HG03378 (cell line): ENCODE results near the gene STON2.

Experiments used
- ATAC-seq: cut with Tn5 transposase; IDR thresholded peaks from one replicate; pipeline ENCODE4 v1.9.1; 2021; ENCODE audit warnings: mild to moderate bottlenecking, moderate library complexity; ENCODE audit not compliant: unreplicated experiment

The STON2 gene

GRCh38 chr14:81418057-81418790 is 18.1 kb upstream of the STON2 start:
- ATAC-seq, result no peak

GRCh38 chr14:81416981-81417380 is 16.9 kb upstream of the STON2 start:
- no peak for ATAC-seq

- no peak for ATAC-seq
These were observed 16.2 kb upstream of the STON2 start for GRCh38 chr14:81416194-81416952.

- ATAC-seq, result no peak
These were observed 15.7 kb upstream of the STON2 start for GRCh38 chr14:81415781-81416180.

DNA sequence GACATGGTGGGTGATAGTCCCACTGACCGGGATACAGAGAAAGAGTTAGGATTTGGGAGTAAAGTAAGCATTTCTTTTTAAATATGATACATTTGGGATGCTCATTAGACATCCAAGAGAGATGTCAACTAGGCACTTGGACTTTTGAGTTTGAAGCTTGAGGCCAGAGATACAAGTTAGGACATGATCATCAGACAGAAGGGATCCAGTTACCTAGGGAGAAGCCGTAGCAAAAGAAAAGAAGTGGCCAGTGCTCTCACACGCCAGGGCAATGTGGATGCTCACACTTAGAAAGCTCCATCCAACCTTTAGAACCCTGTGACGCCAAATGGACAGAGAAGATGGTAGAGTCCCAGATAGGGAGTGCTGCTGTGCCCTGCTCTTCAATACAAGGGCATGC is 14.0 kb upstream of the STON2 start:
- no peak for ATAC-seq

- ATAC-seq, result no peak
These were observed 12.7 kb upstream of the STON2 start for GRCh38 chr14:81412779-81413178.

- ATAC-seq, result no peak
These were observed 8.5 kb upstream of the STON2 start for GRCh38 chr14:81408595-81408994.

- ATAC-seq, result no peak
These were observed 6.7 kb upstream of the STON2 start for GRCh38 chr14:81406863-81407262.

DNA sequence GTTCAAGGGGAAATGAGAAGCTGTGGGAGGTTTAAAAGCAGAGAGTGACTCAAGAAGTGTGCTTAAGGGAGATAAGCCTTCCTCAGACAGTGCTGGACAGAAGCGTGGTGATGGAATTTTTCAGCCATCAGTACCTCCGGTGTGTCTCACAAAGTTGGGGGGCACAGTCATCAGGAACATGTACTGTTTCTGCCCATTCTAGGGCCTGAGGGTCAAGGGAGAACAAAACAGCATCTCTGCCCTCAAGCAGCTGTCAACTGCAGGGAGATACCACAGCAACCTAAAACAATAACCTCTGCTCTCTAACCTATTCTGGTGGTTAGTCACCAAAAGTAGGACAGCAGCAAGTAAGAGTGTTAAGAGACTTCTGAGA is 2.0 kb upstream of the STON2 start:
- ATAC-seq, result peak; percentile 24

- peak; percentile 80 for ATAC-seq
These were observed 1.4 kb upstream of the STON2 start for GRCh38 chr14:81401420-81402122.

DNA sequence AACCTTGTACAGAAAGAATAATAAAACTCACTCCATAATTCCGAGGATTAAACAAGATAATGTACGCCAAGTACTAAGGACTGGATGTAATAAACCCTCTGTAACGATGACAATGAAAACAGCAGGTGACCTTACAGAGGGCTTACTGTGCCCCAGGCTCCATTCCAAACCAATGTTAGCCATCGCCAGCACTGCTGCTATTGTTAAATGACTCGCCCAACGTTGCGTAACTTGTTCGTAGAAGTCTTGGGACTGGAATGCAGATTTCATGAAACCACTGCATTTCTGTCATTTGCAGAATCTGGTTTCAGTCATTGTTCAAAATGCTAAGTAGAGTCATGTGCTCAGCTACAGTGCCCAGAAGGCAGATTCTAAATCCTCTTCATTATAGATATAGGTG is 728 bp upstream of the STON2 start:
- no peak for ATAC-seq

GRCh38 chr14:81398196-81398891 is 1.8 kb downstream of the STON2 start:
- ATAC-seq, result no peak

DNA sequence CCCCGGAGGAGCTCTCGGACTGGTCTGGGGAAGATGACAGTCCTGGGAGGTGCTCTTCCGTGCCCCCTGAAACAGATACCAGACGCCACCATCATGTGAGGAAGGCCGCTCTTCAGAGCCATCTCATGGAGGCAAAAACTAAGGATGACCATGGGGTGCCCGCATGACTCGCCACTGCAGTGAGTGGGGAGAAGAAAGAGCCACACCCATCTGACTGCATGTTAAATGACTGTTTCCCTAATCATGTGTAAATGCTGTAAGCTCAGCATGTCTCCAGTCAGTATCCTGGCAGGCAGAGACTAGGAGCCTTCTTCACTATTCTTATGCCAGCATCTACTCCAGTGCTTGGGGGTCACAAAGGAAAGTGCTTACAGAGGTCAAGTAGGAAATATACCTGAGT is 4.0 kb downstream of the STON2 start:
- no peak for ATAC-seq

DNA sequence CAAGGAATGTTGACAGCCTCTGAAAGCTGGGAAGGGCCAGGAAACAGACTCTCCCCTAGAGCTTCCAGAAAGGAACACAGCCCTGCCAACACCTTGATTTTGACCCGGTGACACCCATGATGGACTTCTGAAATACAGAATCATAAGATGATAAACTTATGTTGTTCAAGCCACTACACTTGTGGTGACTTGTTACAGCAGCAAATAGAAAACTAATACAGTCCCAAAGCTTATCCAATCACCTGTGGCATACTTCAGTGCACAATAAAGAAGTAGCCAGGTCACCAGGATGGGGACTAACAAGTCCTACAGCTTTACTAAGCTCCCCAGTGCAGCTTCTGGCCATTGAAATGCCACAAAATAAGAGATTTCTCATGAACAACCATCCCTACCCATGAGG is 5.4 kb downstream of the STON2 start:
- ATAC-seq, result no peak

DNA sequence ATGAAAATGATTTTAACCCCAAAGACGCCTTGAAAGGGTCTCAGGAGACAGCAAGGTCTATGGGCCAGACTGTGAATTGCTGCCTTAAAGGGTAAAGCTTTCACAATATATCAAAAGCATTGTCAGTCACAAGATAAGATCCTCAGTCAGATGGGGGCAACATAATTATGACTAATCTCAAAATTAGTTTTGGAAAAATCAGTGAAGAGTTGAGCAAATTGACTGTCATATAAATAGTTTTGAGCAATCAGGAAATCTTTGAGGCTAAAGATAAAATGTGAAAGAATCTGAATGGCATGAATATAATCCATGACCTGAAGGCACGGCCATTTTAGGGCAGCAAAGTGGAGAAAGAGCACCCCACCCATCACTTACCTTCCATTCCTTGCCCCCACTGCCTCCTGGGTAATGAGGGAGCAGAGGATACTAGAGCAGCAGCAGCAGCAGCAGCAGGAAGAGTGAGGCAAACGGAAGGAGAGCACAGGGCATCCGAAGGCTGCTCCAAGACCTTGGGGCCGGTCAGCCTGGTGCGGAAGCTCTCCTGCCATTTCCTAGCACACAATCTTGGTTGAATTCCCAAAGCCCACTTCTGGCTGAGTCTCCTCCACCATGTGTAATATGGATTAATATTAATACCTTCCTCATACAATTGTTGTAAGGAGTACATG is 7.0 kb downstream of the STON2 start:
- ATAC-seq, result no peak

GRCh38 chr14:81392052-81392451 is 8.1 kb downstream of the STON2 start:
- no peak for ATAC-seq

DNA sequence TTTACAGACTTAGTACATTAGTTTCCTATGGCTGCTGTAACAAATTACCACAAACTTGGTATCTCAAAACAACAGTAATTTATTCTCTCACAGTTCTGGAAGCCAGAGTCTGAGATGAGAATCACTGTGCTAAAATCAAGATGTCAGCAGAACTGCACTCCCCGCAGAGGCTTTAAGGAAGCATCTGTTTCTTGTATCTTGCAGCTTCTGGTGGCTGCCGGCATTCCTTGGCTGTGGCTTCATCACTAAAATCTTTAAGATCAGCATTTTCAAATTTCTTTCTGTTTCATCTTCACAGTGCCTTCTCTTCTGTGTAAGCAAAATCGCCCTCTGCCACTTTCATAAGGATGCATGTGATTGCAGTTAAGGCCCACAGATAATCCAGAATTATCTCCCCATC is 9.4 kb downstream of the STON2 start:
- ATAC-seq, result no peak

GRCh38 chr14:81388336-81388735 is 11.8 kb downstream of the STON2 start:
- no peak for ATAC-seq

GRCh38 chr14:81386290-81386745 is 13.8 kb downstream of the STON2 start:
- ATAC-seq, result no peak

DNA sequence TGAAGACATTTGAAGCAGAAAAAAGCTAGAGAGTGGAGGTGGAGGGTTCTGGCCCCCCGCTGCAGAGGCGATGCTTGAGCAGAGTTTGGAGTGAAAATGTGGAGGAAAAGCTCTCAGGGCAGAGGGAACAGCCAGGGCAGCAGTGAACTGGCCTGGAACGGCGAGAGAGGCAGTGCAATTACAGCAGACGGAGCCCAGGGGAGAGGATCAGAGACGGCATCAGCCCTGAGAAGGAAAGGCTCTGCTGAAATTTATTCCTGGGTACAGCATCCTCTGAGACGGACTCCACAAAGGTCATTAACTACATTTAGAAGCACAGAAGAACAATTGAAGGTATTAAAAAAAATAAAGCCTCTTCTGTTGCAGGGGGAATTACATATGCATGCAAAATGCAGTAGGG is 14.2 kb downstream of the STON2 start:
- ATAC-seq, result no peak

GRCh38 chr14:81385419-81385818 is 14.7 kb downstream of the STON2 start:
- ATAC-seq, result no peak
